KMS-11 (cell line): ENCODE results near the gene CNTNAP5.

Experiments
- H2AFZ ChIP-seq: fragments of 200-600 bp; sonication (generic); 2 replicates; pipeline ENCODE4 v1.6.1; 2016; ENCODE audit warnings: antibody characterized with exemption, mixed run types, low read depth
- H3K27ac ChIP-seq: fragments of 200-600 bp; sonication (generic); 2 replicates; pipeline ENCODE4 v1.6.1; 2016; ENCODE audit warnings: mild to moderate bottlenecking, mixed run types
- H3K27me3 ChIP-seq: fragments of 200-600 bp; sonication (generic); 2 replicates; pipeline ENCODE4 v1.6.1; 2017; ENCODE audit warnings: mild to moderate bottlenecking, low read depth, mixed run types, moderate library complexity; ENCODE audit not compliant: insufficient read depth
- H3K36me3 ChIP-seq: fragments of 200-600 bp; sonication (generic); 2 replicates; pipeline ENCODE4 v1.6.1; 2017; ENCODE audit warnings: mild to moderate bottlenecking, mixed run types; ENCODE audit not compliant: insufficient read depth
- H3K4me1 ChIP-seq: fragments of 200-600 bp; sonication (generic); 2 replicates; pipeline ENCODE4 v1.6.1; 2016; ENCODE audit warnings: mild to moderate bottlenecking, low read depth, mixed run types; ENCODE audit not compliant: poor library complexity, severe bottlenecking
- H3K4me2 ChIP-seq: fragments of 200-600 bp; sonication (generic); 2 replicates; pipeline ENCODE4 v1.7.0; 2016; ENCODE audit warnings: mild to moderate bottlenecking, mixed run types
- H3K4me3 ChIP-seq: fragments of 200-600 bp; sonication (generic); IDR thresholded peaks from 2 replicates; pipeline ENCODE4 v1.6.1; 2017; ENCODE audit warnings: low read depth, low read length, mixed read lengths; ENCODE audit not compliant: insufficient read depth
- H3K79me2 ChIP-seq: fragments of 200-600 bp; sonication (generic); 2 replicates; pipeline ENCODE4 v1.6.1; 2016; ENCODE audit warnings: low read depth, mixed run types; ENCODE audit not compliant: insufficient read depth
- H3K9ac ChIP-seq: fragments of 200-600 bp; sonication (generic); 2 replicates; pipeline ENCODE4 v1.6.1; 2016; ENCODE audit warnings: mild to moderate bottlenecking, mixed run types
- H4K20me1 ChIP-seq: fragments of 200-600 bp; sonication (generic); 2 replicates; pipeline ENCODE4 v1.6.1; 2016; ENCODE audit warnings: mild to moderate bottlenecking, mixed run types; ENCODE audit not compliant: insufficient read depth
- CTCF ChIP-seq: fragments of 200-600 bp; sonication (generic); conservative IDR thresholded peaks from 2 replicates; pipeline ENCODE4 v1.6.1; 2017; ENCODE audit warnings: low read depth, mild to moderate bottlenecking, antibody characterized with exemption, low read length, moderate library complexity, mixed read lengths

Gene CNTNAP5

DNA sequence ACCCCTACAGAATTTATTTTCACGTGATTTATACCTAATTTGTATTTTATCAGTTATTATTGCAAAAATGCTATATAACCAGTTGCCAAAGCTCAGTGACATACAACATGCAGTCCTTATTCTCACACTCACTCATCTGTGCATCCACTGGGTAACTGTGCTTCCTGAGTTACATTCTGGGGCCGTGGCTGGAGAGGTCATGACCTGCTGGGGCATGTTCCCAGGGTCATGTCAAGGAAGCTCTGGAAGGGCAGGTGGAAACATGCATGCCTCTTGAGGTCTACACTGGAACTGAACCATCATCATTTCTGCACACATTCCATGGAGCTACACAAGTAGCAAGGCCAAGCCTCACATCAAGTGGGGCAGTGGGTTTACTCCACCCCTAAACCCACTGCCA, 715.5 kb downstream of the CNTNAP5 start:
- H3K36me3 ChIP-seq, result no peaks in the 10 kb centered on the region
- no peak overlapping the region for H2AFZ ChIP-seq
- no peak overlapping the region for H3K9ac ChIP-seq
- H3K79me2 ChIP-seq, result no peaks in the 10 kb centered on the region
- H3K27me3 ChIP-seq, result no peaks in the 10 kb centered on the region
- no peak overlapping the region for H3K4me2 ChIP-seq
- no peaks in the 10 kb centered on the region for H4K20me1 ChIP-seq
- no peak overlapping the region for H3K4me3 ChIP-seq
- no peaks in the 10 kb centered on the region for H3K4me1 ChIP-seq
- no peak overlapping the region for H3K27ac ChIP-seq
- no peak for TF ChIP-seq CTCF

- TF ChIP-seq CTCF, result no peak
- Histone ChIP-seq H3K36me3 (no peaks in the 10 kb centered on the region), H3K4me3 (no peak overlapping the region), H4K20me1 (no peaks in the 10 kb centered on the region), H2AFZ (no peak overlapping the region), H3K4me2 (no peak overlapping the region), H3K27ac (no peak overlapping the region), H3K9ac (no peak overlapping the region), H3K4me1 (no peaks in the 10 kb centered on the region), H3K79me2 (no peaks in the 10 kb centered on the region), H3K27me3 (no peaks in the 10 kb centered on the region)
These were observed 728.8 kb downstream of the CNTNAP5 start for GRCh38 chr2:124753842-124754241.

DNA sequence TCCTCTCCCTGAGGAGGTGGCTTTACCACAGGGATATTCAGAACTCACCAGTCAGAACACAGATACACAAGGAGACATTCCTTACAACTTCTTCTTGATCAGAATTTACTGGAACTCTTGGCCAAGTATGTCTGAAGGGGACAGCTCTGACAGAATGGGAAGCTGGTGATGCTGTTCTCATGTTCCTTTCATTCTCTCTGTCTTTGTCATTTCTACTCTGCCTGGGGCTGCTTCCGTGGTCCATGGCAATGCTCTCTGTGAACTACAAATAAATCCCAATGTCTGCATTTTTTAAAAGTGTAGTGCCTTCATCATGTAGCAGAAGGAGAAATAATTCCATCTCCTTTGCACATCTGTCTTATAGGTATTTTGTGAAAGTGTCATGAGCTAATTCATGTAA, 730.3 kb downstream of the CNTNAP5 start:
- no peaks in the 10 kb centered on the region for H3K4me1 ChIP-seq
- no peaks in the 10 kb centered on the region for H3K36me3 ChIP-seq
- TF ChIP-seq CTCF, result no peak
- H3K79me2 ChIP-seq, result no peaks in the 10 kb centered on the region
- no peak overlapping the region for H3K4me3 ChIP-seq
- H3K27ac ChIP-seq, result no peak overlapping the region
- H3K27me3 ChIP-seq, result no peaks in the 10 kb centered on the region
- H3K9ac ChIP-seq, result no peak overlapping the region
- no peak overlapping the region for H3K4me2 ChIP-seq
- no peaks in the 10 kb centered on the region for H4K20me1 ChIP-seq
- H2AFZ ChIP-seq, result no peak overlapping the region

GRCh38 chr2:124756048-124756447, 731.0 kb downstream of the CNTNAP5 start:
- no peaks in the 10 kb centered on the region for H4K20me1 ChIP-seq
- no peak overlapping the region for H3K4me3 ChIP-seq
- H3K4me2 ChIP-seq, result no peak overlapping the region
- H3K27ac ChIP-seq, result no peak overlapping the region
- TF ChIP-seq CTCF, result no peak
- no peaks in the 10 kb centered on the region for H3K27me3 ChIP-seq
- H3K9ac ChIP-seq, result no peak overlapping the region
- no peaks in the 10 kb centered on the region for H3K79me2 ChIP-seq
- no peak overlapping the region for H2AFZ ChIP-seq
- H3K36me3 ChIP-seq, result no peaks in the 10 kb centered on the region
- no peaks in the 10 kb centered on the region for H3K4me1 ChIP-seq

GRCh38 chr2:124762388-124762787, 737.3 kb downstream of the CNTNAP5 start:
- no peaks in the 10 kb centered on the region for H3K79me2 ChIP-seq
- H3K4me2 ChIP-seq, result no peak overlapping the region
- no peak overlapping the region for H3K4me3 ChIP-seq
- no peaks in the 10 kb centered on the region for H3K36me3 ChIP-seq
- TF ChIP-seq CTCF, result no peak
- H3K27me3 ChIP-seq, result no peaks in the 10 kb centered on the region
- H4K20me1 ChIP-seq, result no peaks in the 10 kb centered on the region
- no peak overlapping the region for H3K9ac ChIP-seq
- H2AFZ ChIP-seq, result no peak overlapping the region
- H3K27ac ChIP-seq, result no peak overlapping the region
- no peaks in the 10 kb centered on the region for H3K4me1 ChIP-seq
